NCI-H1436 treated with DMSO at 0.1 percent for 48 hours (cell line): ENCODE measurements around the gene EIF4E.
A peak's percentile ranks its signal among the peaks of the same experiment; 100 is the strongest.
"Not testable (repeated sequence)": the region's sequence is repeated elsewhere in the genome, so short reads cannot be mapped to it uniquely, and the experiment has no call there.

Experiments used
- DNase-seq: peaks from one replicate; lab custom pipeline; 2025; lab: John Stamatoyannopoulos, UW

Gene EIF4E

GRCh38 chr4:98928505-98929340 lies at the start of gene EIF4E:
Gene EIF4E (minus strand): TSS chr4:98929133. CDS start chr4:98929112, 21 bp downstream.
- DNase-seq, result peak; percentile 96

DNA sequence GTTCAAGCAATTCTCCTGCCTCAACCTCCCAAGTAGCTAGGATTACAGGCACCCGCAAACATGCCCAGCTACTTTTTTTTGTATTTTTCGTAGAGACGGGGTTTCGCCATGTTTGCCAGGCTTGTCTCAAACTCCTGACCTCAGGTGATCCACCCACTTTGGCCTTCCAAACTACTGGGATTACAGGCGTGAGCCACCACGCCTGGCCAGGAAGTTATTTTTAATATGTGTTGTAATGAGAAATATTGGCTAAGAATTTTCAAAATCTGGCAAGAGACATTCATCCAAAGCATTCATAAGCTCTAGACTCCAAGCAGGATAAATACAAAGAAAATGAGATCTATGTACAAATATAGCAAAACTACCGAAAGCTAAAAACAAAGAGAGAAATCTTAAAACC lies 48.6 kb upstream of the EIF4E start:
- no peak for DNase-seq

GRCh38 chr4:98976716-98977115 lies 47.8 kb upstream of the EIF4E start:
- DNase-seq, result no peak

GRCh38 chr4:98969878-98970785 lies 41.2 kb upstream of the EIF4E start:
- DNase-seq, result no peak

DNA sequence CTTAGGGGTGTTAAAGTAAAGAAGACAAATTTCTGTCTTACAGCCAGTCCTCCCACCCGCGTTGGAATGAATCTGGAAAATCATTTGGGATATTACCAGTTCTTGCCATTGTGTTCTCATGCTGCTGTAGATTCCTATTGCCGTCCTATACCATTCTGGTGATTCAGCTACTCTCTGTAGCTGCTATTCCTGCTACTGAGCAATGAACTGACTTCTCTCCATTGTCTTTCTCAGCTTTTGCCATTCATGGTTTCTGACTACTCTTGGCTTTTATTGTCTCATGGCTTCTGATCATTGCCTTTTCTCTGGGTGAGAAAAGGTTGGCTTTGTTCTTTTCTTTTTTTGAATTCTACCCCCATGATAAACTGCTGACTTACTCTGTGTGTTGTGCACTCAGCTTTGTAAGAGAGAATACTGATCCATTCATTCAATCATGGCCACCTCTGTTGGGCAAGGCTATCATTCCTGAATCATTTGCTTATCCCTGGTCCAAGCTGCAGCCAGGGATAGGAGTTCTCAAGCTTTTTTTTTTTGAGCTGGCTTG lies 38.9 kb upstream of the EIF4E start:
- no peak for DNase-seq

DNA sequence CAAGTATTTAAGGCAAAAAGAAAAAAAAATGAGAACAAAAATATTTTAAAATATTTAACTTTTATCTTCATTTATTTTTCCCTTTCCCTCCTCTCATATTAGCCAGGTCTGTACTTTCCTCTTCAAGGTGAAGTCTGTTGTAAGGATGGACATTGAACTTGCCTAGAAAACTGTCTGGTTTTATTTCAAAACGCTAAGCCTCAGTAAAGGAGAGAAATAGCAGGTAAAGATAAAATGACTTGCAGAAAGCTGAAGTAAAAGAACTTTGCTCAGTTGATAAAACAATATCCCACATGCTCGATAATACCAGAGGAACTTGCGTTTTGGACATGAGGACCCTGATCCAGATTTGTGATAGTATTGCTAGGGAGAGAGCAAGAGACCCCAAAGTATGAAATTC lies 38.0 kb upstream of the EIF4E start:
- no peak for DNase-seq

- no peak for DNase-seq
These were observed 34.9 kb upstream of the EIF4E start for GRCh38 chr4:98963538-98964433.

DNA sequence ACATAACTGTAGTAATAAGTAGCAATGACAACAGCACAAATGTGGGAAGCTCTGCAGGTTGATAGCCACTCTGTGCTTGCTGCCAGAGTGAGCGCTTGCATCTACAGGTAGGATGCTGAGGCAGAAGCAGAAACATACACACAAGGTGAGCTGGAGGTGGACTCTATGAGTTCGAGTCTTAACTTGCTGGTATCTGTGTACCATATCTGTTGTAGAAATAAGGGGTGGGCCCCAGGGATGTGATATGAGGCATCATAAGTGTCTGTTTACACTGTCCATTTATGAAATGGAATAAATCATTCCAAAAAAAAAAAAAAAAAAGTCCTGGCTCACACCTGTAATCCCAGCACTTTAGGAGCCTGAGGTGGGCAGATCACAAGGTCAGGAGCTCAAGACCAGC lies 32.8 kb upstream of the EIF4E start:
- no peak for DNase-seq

DNA sequence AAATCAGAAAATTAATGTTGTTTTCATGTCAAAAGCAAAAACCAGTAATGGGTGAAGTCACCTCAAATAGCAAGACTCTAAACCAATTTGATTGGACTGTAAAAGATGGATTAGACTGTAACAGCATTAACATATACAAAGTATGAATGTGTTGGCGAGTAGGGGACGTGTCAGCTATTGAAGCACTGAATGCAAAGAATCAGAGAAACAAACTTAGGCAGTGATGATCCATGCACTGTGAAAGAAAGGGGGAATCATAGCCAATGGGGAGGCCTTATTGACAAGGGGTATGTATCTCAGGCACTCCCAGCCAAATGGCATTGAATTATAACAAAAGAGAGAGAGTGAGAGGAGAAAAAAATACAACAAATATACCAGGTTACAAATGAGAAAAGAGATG lies 30.5 kb upstream of the EIF4E start:
- DNase-seq, result no peak

DNA sequence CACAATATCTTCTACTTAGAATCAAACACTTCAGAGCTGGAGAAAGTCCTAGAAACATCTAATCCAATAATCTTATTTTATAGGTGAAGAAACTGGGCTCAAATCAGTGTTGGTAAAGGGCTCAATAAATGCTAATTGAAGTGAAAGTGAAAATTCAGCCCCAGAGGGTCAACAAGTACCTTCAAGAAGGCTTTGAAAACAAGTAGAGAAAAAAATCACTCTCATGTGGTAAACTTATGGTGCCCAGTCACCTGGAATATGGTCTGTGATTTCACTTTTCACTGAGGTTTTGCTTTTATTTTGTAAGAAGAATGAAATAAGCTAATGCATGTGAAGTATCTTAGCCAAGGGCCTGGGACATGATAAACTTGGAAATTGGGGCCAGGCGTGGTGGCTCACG lies 29.1 kb upstream of the EIF4E start:
- DNase-seq, result no peak

DNA sequence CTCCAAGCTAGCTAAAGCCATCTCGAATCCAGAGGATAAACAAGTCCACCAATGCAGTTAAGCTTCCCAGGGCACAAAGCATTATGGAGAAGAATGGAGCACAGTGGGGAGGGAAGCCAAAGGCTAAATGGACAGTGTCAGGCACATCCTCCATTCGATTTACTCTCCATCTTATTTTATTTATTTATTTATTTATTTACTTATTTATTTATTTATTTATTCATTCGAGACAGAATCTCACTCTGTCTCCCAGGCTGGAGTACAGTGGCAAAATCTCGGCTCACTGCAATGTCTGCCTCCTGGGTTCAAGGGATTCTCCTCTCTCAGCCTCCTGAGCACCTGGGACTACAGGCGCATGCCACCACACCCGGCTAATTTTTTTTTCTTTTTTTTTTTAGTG lies 26.3 kb upstream of the EIF4E start:
- no peak for DNase-seq

DNA sequence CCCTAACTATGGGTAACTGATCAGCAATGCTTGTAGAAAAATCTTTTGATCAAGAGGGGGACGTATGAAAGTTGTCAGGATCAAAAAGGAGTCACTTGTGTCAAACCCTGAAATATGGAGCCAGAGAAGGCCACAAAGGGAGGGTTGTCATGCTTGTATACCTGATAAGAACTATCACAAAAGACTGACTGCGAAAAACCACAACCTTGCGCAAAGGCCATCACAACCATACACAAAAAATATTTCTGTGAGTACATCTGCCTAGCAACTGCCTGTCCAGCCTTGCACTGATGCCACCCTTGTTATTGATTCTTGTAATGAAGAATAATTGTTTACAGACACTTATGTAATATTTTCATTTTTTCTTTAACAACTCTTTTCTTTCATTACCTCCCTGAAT lies 22.8 kb upstream of the EIF4E start:
- no peak for DNase-seq

GRCh38 chr4:98950925-98951324 lies 22.0 kb upstream of the EIF4E start:
- no peak for DNase-seq

DNA sequence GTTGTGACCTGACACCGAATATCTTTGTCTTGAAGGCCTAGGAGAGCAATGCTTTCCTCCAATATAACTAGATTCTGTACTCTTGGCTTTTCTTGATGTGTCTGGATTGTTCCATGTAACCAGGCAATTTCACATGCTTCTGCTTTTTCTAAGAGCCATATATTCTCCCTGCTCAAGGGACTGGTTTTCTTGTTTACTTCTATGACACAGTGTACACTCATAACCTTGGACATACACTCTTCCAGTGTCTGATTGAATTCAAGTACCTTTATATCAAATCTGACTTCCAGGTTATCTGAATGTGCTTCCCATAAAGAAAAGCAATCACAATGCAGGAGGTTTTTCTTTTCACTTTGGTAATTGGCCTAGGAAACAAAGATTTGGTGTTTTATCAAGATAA lies 17.4 kb upstream of the EIF4E start:
- DNase-seq, result no peak

DNA sequence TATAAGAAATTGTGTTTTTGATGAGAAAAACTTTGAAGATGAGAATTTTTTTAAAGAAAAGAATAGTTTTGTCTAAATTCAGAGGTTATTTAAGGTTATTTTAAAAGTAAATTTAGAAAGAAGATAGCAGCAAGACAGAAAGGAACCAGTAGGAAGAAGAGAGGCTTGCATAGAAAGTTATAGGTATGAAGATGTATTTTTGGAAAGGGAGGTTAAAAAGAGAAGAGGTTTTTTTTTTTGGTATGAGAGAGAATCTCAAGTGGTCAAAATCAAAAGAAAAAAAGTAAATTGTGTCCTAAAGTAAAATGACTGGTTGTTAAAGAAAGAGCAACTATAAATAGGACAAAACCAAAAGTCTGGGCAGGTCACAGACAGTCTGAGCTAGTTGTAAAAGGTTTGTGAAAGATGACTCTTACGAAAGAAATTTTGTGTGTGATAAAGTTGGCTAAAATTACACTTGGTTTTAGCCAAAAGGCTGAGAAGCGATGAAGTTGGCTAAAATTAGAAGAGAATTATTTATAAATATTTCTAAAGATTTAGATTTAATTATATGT lies 16.4 kb upstream of the EIF4E start:
- no peak for DNase-seq

GRCh38 chr4:98939892-98940298 lies 11.0 kb upstream of the EIF4E start:
- no peak for DNase-seq

- DNase-seq, result no peak
These were observed 10.5 kb upstream of the EIF4E start for GRCh38 chr4:98939438-98939837.

- no peak for DNase-seq
These were observed 9.2 kb upstream of the EIF4E start for GRCh38 chr4:98937986-98938720.

- no peak for DNase-seq
These were observed 6.7 kb upstream of the EIF4E start for GRCh38 chr4:98935633-98936032.

GRCh38 chr4:98934851-98935250 lies 5.9 kb upstream of the EIF4E start:
- DNase-seq, result not testable (repeated sequence)

- no peak for DNase-seq
These were observed 3.6 kb upstream of the EIF4E start for GRCh38 chr4:98932539-98932938.
